Natural killer cell treated with Interleukin-12 subunit alpha and Interleukin-12 subunit beta and Interleukin-15 and Interleukin-18, amount 100 ng/mL, for 72 hours (primary cell): ENCODE results near the gene SIGLEC10. TPM values are rescaled to one million over a fixed set of nuclear protein-coding genes. Genes with fewer than 3 reads are reported as not detected.

ENCODE experiments used
- ATAC-seq, 2 donors: fragments of 150-1000 bp; cut with Tn5 transposase in 1 of 2; sonication (Bioruptor Pico), chemical (Tn5 transposase) in 1 of 2; 2 replicates each; pipeline ENCODE4 v1.10.0; 2021
- DNase-seq: peaks from one replicate; pipeline ENCODE4 v3.0.0; 2022; ENCODE audit warnings: low spot score
- H3K27ac Mint-ChIP-seq, 2 donors: 1 replicate in 1 of 2; 2 replicates in 1 of 2; pipeline ENCODE4 v1.8.0; 2022; ENCODE audit warnings: mixed read lengths in 2 of 2, mild to moderate bottlenecking in 1 of 2, moderate library complexity in 1 of 2
- H3K27me3 Mint-ChIP-seq, 2 donors: 1 replicate in 1 of 2; 2 replicates in 1 of 2; pipeline ENCODE4 v1.8.0; 2022; ENCODE audit warnings: mixed read lengths in 2 of 2
- H3K36me3 Mint-ChIP-seq: one replicate; pipeline ENCODE4 v1.8.0; 2022; ENCODE audit warnings: mixed read lengths
- H3K4me1 Mint-ChIP-seq, 2 donors: 1 replicate in 1 of 2; 2 replicates in 1 of 2; pipeline ENCODE4 v1.8.0; 2022; ENCODE audit warnings: low read depth in 2 of 2, mixed read lengths in 2 of 2, mild to moderate bottlenecking in 1 of 2
- H3K4me3 Mint-ChIP-seq: one replicate; pipeline ENCODE4 v1.8.0; 2022; ENCODE audit warnings: mixed read lengths
- H3K9me3 Mint-ChIP-seq: 2 replicates; pipeline ENCODE4 v1.8.0; 2022; ENCODE audit warnings: mixed read lengths
- total RNA-seq, 2 donors: library from RNA; stranded (reverse); gene quantifications; one replicate each; pipeline ENCODE4 v1.2.3, GENCODE V29; 2022

Gene SIGLEC10
- total RNA-seq, 2 donors from 2014 or later, result 0.28 to 1.5 TPM

- H3K4me1 Mint-ChIP-seq, result peaks cover 51 to 54% of the 10 kb centered on the region in 2 donors
- peak overlapping the region; percentile 61 for H3K4me3 Mint-ChIP-seq
Observed at GRCh38 chr19:51364200-51365106, 53.0 kb downstream of the SIGLEC10 start.

GRCh38 chr19:51361239-51361638 lies 56.2 kb downstream of the SIGLEC10 start:
- ATAC-seq, result no peak
- Mint-ChIP-seq H3K36me3 (no peaks in the 10 kb centered on the region), H3K27me3 (no peaks in the 10 kb centered on the region), H3K4me3 (no peak overlapping the region), H3K9me3 (no peaks in the 10 kb centered on the region), H3K4me1 (peaks cover 37 to 40% of the 10 kb centered on the region in 2 donors), H3K27ac (peak overlapping the region in 1 of 2 donors; percentile 68)
- peak; percentile 25 for DNase-seq

More at GRCh38 chr19:51364200-51365106, 53.0 kb downstream of the SIGLEC10 start:
- no peak for ATAC-seq
- H3K27me3 Mint-ChIP-seq, result no peaks in the 10 kb centered on the region
- peak; percentile 48 for DNase-seq
- peak overlapping the region; percentile 58 to 73 for H3K27ac Mint-ChIP-seq
- no peaks in the 10 kb centered on the region for H3K36me3 Mint-ChIP-seq
- H3K9me3 Mint-ChIP-seq, result no peaks in the 10 kb centered on the region

Other genes with a start within 250 kb of the SIGLEC10 start
- 1 to 10 TPM in 1 of 2 donors, under 1 TPM in 1; 0.89 to 1.4 TPM for gene CD33, start 192.6 kb downstream of the SIGLEC10 start, total RNA-seq
- not detected for gene SIGLECL1, start 166.6 kb downstream of the SIGLEC10 start, total RNA-seq
- gene IGLON5, start 106.0 kb downstream of the SIGLEC10 start, total RNA-seq, result under 1 TPM in 1 of 2 donors, not detected in 1; 0.59 TPM
- gene VSIG10L, start 75.5 kb downstream of the SIGLEC10 start, total RNA-seq, result 1 to 10 TPM; 1.0 to 2.0 TPM
- gene ETFB, start 51.3 kb downstream of the SIGLEC10 start, total RNA-seq, result 10 to 100 TPM; 41.1 to 83.8 TPM
- 10 to 100 TPM; 49.6 to 74.3 TPM for gene CLDND2, start 48.6 kb downstream of the SIGLEC10 start, total RNA-seq
- 1,000 to 10,000 TPM; 1,196 to 2,045 TPM for gene NKG7, start 45.0 kb downstream of the SIGLEC10 start, total RNA-seq
- 10 to 100 TPM in 1 of 2 donors, 1 to 10 TPM in 1; 2.1 to 12.6 TPM for gene LIM2, start 29.7 kb downstream of the SIGLEC10 start, total RNA-seq
- gene C19orf84, start 27.1 kb downstream of the SIGLEC10 start, total RNA-seq, result under 1 TPM; 0.78 to 0.98 TPM
- not detected for gene SIGLEC8, start 40.8 kb upstream of the SIGLEC10 start, total RNA-seq
- not detected for gene CEACAM18, start 60.9 kb upstream of the SIGLEC10 start, total RNA-seq
- gene SIGLEC12, start 84.2 kb upstream of the SIGLEC10 start, total RNA-seq, result under 1 TPM in 1 of 2 donors, not detected in 1; 0.70 TPM
- 1 to 10 TPM in 1 of 2 donors, not detected in 1; 1.0 TPM for gene SIGLEC6, start 114.0 kb upstream of the SIGLEC10 start, total RNA-seq
- gene ZNF175, start 153.6 kb upstream of the SIGLEC10 start, total RNA-seq, result 10 to 100 TPM in 1 of 2 donors, 1 to 10 TPM in 1; 9.9 to 13.2 TPM
- gene SIGLEC5, start 212.8 kb upstream of the SIGLEC10 start, total RNA-seq, result under 1 TPM; 0.22 to 0.64 TPM
- gene SIGLEC14, start 229.2 kb upstream of the SIGLEC10 start, total RNA-seq, result not detected